Heart right ventricle (tissue), 16 donors: ENCODE data around the gene RCN1. TPM values are rescaled to one million over a fixed set of nuclear protein-coding genes. Genes with fewer than 3 reads are reported as not detected.
"Not testable (repeated sequence)": the region's sequence is repeated elsewhere in the genome, so short reads cannot be mapped to it uniquely, and the experiment has no call there.

Experiments used
- ATAC-seq, 8 donors: fragments of 200-7000 bp; cut with Tn5 transposase; one replicate each; pipeline ENCODE4 v1.9.1; 2020; ENCODE audit warnings: mild to moderate bottlenecking in 8 of 8, moderate library complexity in 8 of 8, moderate number of reproducible peaks in 1 of 8
- DNase-seq, 2 donors: peaks; one replicate each; pipeline ENCODE4 v3.0.0-alpha.2; 2020
- H3K27ac ChIP-seq, 10 donors: fragments of 200-600 bp; sonication (generic) in 2 of 10; one replicate each; pipeline versions ENCODE4 v1.5.0 to v1.8.0; 2020 to 2022; ENCODE audit warnings: mild to moderate bottlenecking in 3 of 10
- H3K27me3 ChIP-seq, 7 donors: fragments of 200-600 bp; one replicate each; pipeline ENCODE4 v1.8.0; 2021 to 2022; ENCODE audit warnings: mild to moderate bottlenecking in 2 of 7
- H3K36me3 ChIP-seq, 9 donors: fragments of 200-600 bp; sonication (generic) in 1 of 9; one replicate each; pipeline versions ENCODE4 v1.5.0 to v1.8.0; 2020 to 2022; ENCODE audit warnings: mild to moderate bottlenecking in 2 of 9
- H3K4me1 ChIP-seq, 9 donors: fragments of 200-600 bp; sonication (generic) in 1 of 9; one replicate each; pipeline versions ENCODE4 v1.5.0 to v1.8.0; 2020 to 2022; ENCODE audit warnings: mild to moderate bottlenecking in 4 of 9
- H3K4me3 ChIP-seq, 10 donors: fragments of 200-600 bp; sonication (generic) in 2 of 10; one replicate each; pipeline versions ENCODE4 v1.5.0 to v1.8.0; 2020 to 2022; ENCODE audit warnings: mild to moderate bottlenecking in 7 of 10, moderate library complexity in 2 of 10
- H3K9me3 ChIP-seq, 11 donors: fragments of 200-600 bp in 10 of 11; sonication (generic) in 2 of 11; one replicate each; pipeline versions ENCODE4 v1.5.0 to v1.8.0; 2013 to 2022; ENCODE audit warnings: mild to moderate bottlenecking in 2 of 11, control low read depth in 1 of 11, moderate library complexity in 1 of 11
- WGBS, 2 donors: extraction: QIAGEN DNeasy Blood & Tissue Kit; methylation state at CpG; one replicate each; pipeline ENCODE4 v1.1.7; 2013; ENCODE audit warnings: inconsistent platforms in 1 of 2; 5-methylcytosine and 5-hydroxymethylcytosine counted together
- intact Hi-C, 10 donors: fragments of 100-400 bp; cut with DNase I; formaldehyde crosslinking; loops; one replicate each; pipeline versions ENCODE4 v1.11.1 to v1.14.2; 2022
- polyA plus RNA-seq, 2 donors: library from polyadenylated mRNA; stranded (reverse); fragments of 200-250 nt; gene quantifications; one replicate each; pipeline ENCODE4 v1.2.3, GENCODE V29; 2013
- total RNA-seq, 10 donors: library from RNA; stranded (reverse); fragmentation: NEBNext Ultra II Directional in 3 of 10; extraction: Animal tissue kit (Norgen Biotek cat#: 25700) in 3 of 10; gene quantifications; one replicate each; pipeline versions ENCODE4 v1.2.1 to v1.2.4, GENCODE V29; 2021 to 2023
- TF ChIP-seq, protein P1 (sequence below), 9 donors: fragments of 200-600 bp; sonication (generic) in 2 of 9; IDR thresholded peaks; one replicate each; pipeline versions ENCODE4 v1.5.0 to v1.8.0; 2021 to 2022; ENCODE audit warnings: antibody characterized with exemption in 9 of 9, mild to moderate bottlenecking in 5 of 9, moderate library complexity in 1 of 9
- donor health status: Arrhythmogenic right ventricular cardiomyopathy.
- donor health status: ischemic (EF 13 %, LVEDD 7.1; RV severe dilation, severe dysfunction).
- donor health status: healthy with polysubstance abuse.
- donor health status: DM: no; HTN: yes; CAD: no.
- donor health status: DM: no; HTN: no; CAD: no.
- donor health status: ischemic (EF 25% LVEDD 6.9; RV normal size, moderate dysfunction).
- donor health status: ischemic (EF 25% LVEDD 5.7; RV mildly dilated, moderate dysfunction).
- donor health status: healthy.
- donor health status: DM: yes; HTN: yes; CAD: no.
- donor health status: Ischemic cardiomyopathy.
- donor health status: ischemic (EF 35%, LVEDD 5.7; RV mildly dilated, moderate dysfunction).
- donor health status: nonischemic (EF 11% LVEDD 7.7; RV severe dilation, severe dysfunction).
- donor health status: DM: yes; HTN: yes; CAD: no.
- donor health status: PGD.
- donor health status: ischemic (EF 29% LVEDD 5.4; RV normal size, mild dysfunction).
- donor health status: nonischemic (EF 23%, LVEDD 6.1; RV moderate dilation, normal function).

RCN1 gene
- total and polyA plus RNA-seq, 12 donors, result 9.7 to 60.4 (median 21.6) TPM

DNA sequence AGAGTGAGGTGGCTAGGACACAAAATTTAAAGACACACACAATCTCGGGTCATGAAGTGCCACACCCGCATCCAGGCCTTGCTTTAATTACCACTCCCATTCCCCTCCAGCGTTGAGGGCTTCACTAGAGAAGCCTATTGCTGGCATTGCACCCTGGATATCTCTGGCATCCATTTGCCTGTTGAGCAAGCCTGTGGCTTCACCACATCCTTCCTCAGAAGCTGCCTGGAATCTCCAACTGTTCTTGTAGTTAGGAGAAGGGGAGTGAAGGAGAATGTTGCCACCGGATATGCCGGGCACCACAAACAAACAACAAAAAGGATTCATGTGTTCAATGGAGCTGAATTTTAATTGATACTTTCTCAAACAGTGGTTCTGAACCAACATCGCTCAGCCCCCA lies 34.4 kb upstream of the RCN1 start:
- Histone ChIP-seq H3K4me3 (no peak overlapping the region), H3K36me3 (no peaks in the 10 kb centered on the region), H3K27ac (no peak overlapping the region), H3K4me1 (peaks cover 0 to 5% (median 0%) of the 10 kb centered on the region in 9 donors), H3K9me3 (no peaks in the 10 kb centered on the region), H3K27me3 (peaks cover 0 to 30% (median 6%) of the 10 kb centered on the region in 7 donors)
- no peak for ATAC-seq
- 77 to 80% methylated on average over 6 of the region's 6 CpGs for WGBS, 2 donors
- no peak for DNase-seq
- TF ChIP-seq, protein P1, sequence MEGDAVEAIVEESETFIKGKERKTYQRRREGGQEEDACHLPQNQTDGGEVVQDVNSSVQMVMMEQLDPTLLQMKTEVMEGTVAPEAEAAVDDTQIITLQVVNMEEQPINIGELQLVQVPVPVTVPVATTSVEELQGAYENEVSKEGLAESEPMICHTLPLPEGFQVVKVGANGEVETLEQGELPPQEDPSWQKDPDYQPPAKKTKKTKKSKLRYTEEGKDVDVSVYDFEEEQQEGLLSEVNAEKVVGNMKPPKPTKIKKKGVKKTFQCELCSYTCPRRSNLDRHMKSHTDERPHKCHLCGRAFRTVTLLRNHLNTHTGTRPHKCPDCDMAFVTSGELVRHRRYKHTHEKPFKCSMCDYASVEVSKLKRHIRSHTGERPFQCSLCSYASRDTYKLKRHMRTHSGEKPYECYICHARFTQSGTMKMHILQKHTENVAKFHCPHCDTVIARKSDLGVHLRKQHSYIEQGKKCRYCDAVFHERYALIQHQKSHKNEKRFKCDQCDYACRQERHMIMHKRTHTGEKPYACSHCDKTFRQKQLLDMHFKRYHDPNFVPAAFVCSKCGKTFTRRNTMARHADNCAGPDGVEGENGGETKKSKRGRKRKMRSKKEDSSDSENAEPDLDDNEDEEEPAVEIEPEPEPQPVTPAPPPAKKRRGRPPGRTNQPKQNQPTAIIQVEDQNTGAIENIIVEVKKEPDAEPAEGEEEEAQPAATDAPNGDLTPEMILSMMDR (IDR thresholded peaks at IDR 0.05), result no peak
- intact Hi-C loops, result no loop called here

DNA sequence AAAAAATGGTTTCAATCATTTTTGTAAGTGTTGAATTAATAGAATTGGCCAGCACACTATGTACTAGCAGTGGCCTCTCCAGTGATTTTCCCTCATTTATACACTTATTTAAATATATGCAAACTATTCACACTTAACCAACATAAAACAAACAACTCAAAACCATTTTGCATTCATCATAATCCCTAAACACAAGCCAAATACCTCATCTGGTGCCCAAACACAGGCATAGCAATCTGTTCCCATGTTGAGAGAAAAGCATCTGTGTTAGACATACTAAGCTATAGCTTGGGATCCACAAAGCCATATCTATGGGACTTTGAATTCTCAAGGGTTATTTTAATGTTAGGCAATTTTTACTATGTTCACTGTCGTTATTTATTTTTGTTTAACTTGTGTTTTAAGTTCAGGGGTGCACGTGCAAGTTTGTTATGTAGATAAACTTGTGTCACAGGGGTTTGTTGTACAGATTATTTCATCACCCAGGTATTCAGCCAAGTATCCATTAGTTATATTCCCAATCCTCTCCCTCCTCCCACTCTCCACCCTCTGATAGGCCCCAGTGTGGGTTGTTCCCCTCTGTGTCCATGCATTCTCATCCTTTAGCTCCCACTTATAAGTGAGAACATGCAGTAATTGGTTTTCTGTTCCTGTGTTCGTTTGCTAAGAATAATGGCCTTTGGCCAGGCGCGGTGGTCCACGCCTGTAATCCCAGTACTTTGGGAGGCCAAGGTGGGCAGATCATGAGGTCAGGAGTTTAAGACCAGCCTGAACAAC lies 31.0 kb upstream of the RCN1 start:
- WGBS, 2 donors, result 78 to 80% methylated on average over 6 of the region's 6 CpGs
- Histone ChIP-seq H3K36me3 (no peaks in the 10 kb centered on the region), H3K27ac (no peak overlapping the region), H3K4me1 (no peaks in the 10 kb centered on the region), H3K4me3 (no peak overlapping the region), H3K27me3 (peaks cover 0 to 33% (median under 1%) of the 10 kb centered on the region in 7 donors), H3K9me3 (no peaks in the 10 kb centered on the region)
- ATAC-seq (no peak), DNase-seq (no peak)
- TF ChIP-seq, protein P1 (IDR thresholded peaks at IDR 0.05), result no peak
- intact Hi-C loops, result no loop called here

DNA sequence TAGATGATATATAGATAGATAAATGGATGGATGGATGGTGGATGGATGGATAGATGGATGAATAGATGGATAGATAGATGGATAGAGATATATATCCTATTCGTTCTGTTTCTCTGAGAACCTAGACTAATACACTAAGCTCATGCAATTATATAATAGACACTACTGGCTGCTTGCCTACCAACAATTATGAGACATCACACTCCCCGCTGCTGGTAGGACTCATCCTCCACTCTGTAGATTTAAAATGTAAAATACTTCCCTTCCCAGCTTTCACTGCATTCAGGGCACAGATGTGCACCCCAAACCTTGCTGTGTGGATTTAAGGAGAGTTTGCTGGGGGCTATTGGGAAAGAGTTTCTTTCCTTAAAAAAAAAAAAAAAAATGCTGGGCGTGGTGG lies 28.3 kb upstream of the RCN1 start:
- intact Hi-C loops, result no loop called here
- TF ChIP-seq, protein P1 (IDR thresholded peaks at IDR 0.05), result no peak
- no peaks in the 10 kb centered on the region for H3K9me3 ChIP-seq
- 93% methylated on average over 3 of the region's 3 CpGs for WGBS, 2 donors
- DNase-seq (no peak), ATAC-seq (no peak)
- H3K4me1 ChIP-seq, result no peaks in the 10 kb centered on the region
- H3K4me3 ChIP-seq, result no peak overlapping the region
- H3K27me3 ChIP-seq, result peaks cover 0 to 46% (median 7%) of the 10 kb centered on the region in 7 donors
- no peaks in the 10 kb centered on the region for H3K36me3 ChIP-seq
- H3K27ac ChIP-seq, result no peak overlapping the region

DNA sequence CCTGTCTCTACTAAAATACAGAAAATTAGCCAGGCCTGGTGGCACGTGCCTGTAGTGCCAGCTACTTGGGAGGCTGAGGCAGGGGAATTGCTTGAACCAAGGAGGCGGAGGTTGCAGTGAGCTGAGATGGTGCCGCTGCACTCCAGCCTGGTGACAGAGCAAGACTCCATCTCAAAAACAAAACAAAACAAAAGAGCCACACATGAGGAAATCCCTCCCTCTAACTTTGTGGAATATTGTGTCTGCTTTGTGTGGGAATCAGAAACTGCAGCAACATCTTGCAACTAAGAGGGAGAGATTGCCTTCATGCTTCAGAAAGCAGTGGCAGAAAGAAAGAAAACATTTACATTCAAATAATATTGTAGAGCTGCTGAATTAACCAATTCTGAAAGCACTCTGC lies 27.8 kb upstream of the RCN1 start:
- H3K4me3 ChIP-seq, intact Hi-C loops, DNase-seq, H3K9me3 ChIP-seq, H3K4me1 ChIP-seq, H3K36me3 ChIP-seq, H3K27ac ChIP-seq, ATAC-seq: not testable (repeated sequence)
- 86 to 88% methylated on average over 3 of the region's 3 CpGs for WGBS, 2 donors
- peaks cover 0 to 46% (median 10%) of the 10 kb centered on the region in 7 donors for H3K27me3 ChIP-seq
